Trophoblast cell (in vitro differentiated cells and primary cell): ENCODE measurements around the gene FOLR3.
A peak's percentile ranks its signal among the peaks of the same experiment; 100 is the strongest.
"Not testable (repeated sequence)": the region's sequence is repeated elsewhere in the genome, so short reads cannot be mapped to it uniquely, and the experiment has no call there.

ENCODE experiments used
- DNase-seq, 2 donors: peaks; one replicate each; pipeline ENCODE4 v3.0.0-alpha.2; 2016
- H2AFZ ChIP-seq: 2 replicates; pipeline ENCODE4 v1.6.1; 2013; ENCODE audit warnings: low read length, moderate library complexity, mild to moderate bottlenecking; ENCODE audit not compliant: insufficient read depth, poor library complexity
- H2AK5ac ChIP-seq: 2 replicates; pipeline ENCODE4 v1.6.1; 2013; ENCODE audit warnings: mild to moderate bottlenecking, low read length
- H2BK120ac ChIP-seq: 2 replicates; pipeline ENCODE4 v1.6.1; 2013; ENCODE audit warnings: low read length, mild to moderate bottlenecking, moderate library complexity; ENCODE audit not compliant: insufficient read depth, poor library complexity
- H2BK12ac ChIP-seq: 2 replicates; pipeline ENCODE4 v1.6.1; 2013; ENCODE audit warnings: mild to moderate bottlenecking, low read length, moderate library complexity
- H2BK5ac ChIP-seq: 2 replicates; pipeline ENCODE4 v1.6.1; 2013; ENCODE audit warnings: low read length, low read depth, moderate library complexity, mild to moderate bottlenecking; ENCODE audit not compliant: poor library complexity
- H3K14ac ChIP-seq: 2 replicates; pipeline ENCODE4 v1.6.1; 2013; ENCODE audit warnings: mild to moderate bottlenecking, low read length
- H3K18ac ChIP-seq: 2 replicates; pipeline ENCODE4 v1.6.1; 2013; ENCODE audit warnings: mild to moderate bottlenecking, low read length
- H3K23ac ChIP-seq: 2 replicates; pipeline ENCODE4 v1.6.1; 2013; ENCODE audit warnings: low read length
- H3K27ac ChIP-seq: 2 replicates; pipeline ENCODE4 v1.5.1; 2013; ENCODE audit warnings: low read depth, mild to moderate bottlenecking, inconsistent platforms, low read length, moderate library complexity
- H3K27me3 ChIP-seq: 2 replicates; pipeline ENCODE4 v1.6.1; 2013; ENCODE audit warnings: inconsistent platforms, mild to moderate bottlenecking, low read length, moderate library complexity; ENCODE audit not compliant: insufficient read depth
- H3K36me3 ChIP-seq, 2 experiments: 1 replicate in 1 of 2; 2 replicates in 1 of 2; pipeline ENCODE4 v1.6.1; 2013; ENCODE audit warnings: low read length in 2 of 2, mild to moderate bottlenecking in 2 of 2, moderate library complexity in 1 of 2; ENCODE audit not compliant: insufficient read depth in 2 of 2, control insufficient read depth in 1 of 2
- H3K4ac ChIP-seq: 2 replicates; pipeline ENCODE4 v1.6.1; 2013; ENCODE audit warnings: low read depth, mild to moderate bottlenecking, low read length, moderate library complexity
- H3K4me1 ChIP-seq, 2 experiments: 1 replicate in 1 of 2; 2 replicates in 1 of 2; pipeline ENCODE4 v1.6.1; 2013; ENCODE audit warnings: low read length in 2 of 2, mild to moderate bottlenecking in 2 of 2, moderate library complexity in 1 of 2; ENCODE audit not compliant: insufficient read depth in 2 of 2, control insufficient read depth in 1 of 2
- H3K4me2 ChIP-seq: 2 replicates; pipeline ENCODE4 v1.6.1; 2013; ENCODE audit warnings: inconsistent platforms, mild to moderate bottlenecking, low read length, moderate library complexity
- H3K4me3 ChIP-seq: 2 replicates; pipeline ENCODE4 v1.5.1; 2013; ENCODE audit warnings: mild to moderate bottlenecking, low read depth, low read length, inconsistent platforms
- H3K79me1 ChIP-seq: one replicate; pipeline ENCODE4 v1.6.1; 2013; ENCODE audit warnings: low read length
- H3K79me2 ChIP-seq: 2 replicates; pipeline ENCODE4 v1.6.1; 2013; ENCODE audit warnings: low read length, mild to moderate bottlenecking; ENCODE audit not compliant: control insufficient read depth, insufficient read depth, poor library complexity
- H3K9ac ChIP-seq: 2 replicates; pipeline ENCODE4 v1.6.1; 2013; ENCODE audit warnings: mild to moderate bottlenecking, low read length
- H3K9me3 ChIP-seq: 2 replicates; pipeline ENCODE4 v1.6.1; 2013; ENCODE audit warnings: low read depth, mild to moderate bottlenecking, control low read depth, inconsistent platforms, low read length; ENCODE audit not compliant: insufficient read depth
- H4K12ac ChIP-seq: 2 replicates; pipeline ENCODE4 v1.6.1; 2013; ENCODE audit warnings: low read depth, mild to moderate bottlenecking, low read length, moderate library complexity
- H4K8ac ChIP-seq: 2 replicates; pipeline ENCODE4 v1.6.1; 2013; ENCODE audit warnings: low read depth, mild to moderate bottlenecking, low read length, moderate library complexity
- H4K91ac ChIP-seq: one replicate; pipeline ENCODE4 v1.6.1; 2013; ENCODE audit warnings: low read depth, mild to moderate bottlenecking, low read length, moderate library complexity
- WGBS: extraction: QIAGEN DNeasy Blood & Tissue Kit; methylation state at CpG from one replicate; pipeline ENCODE4 v1.1.7; 2013; ENCODE audit warnings: missing lambda C conversion rate; ENCODE audit not compliant: insufficient read length, insufficient coverage; ENCODE audit errors: extremely low coverage; 5-methylcytosine and 5-hydroxymethylcytosine counted together

FOLR3 gene

DNA sequence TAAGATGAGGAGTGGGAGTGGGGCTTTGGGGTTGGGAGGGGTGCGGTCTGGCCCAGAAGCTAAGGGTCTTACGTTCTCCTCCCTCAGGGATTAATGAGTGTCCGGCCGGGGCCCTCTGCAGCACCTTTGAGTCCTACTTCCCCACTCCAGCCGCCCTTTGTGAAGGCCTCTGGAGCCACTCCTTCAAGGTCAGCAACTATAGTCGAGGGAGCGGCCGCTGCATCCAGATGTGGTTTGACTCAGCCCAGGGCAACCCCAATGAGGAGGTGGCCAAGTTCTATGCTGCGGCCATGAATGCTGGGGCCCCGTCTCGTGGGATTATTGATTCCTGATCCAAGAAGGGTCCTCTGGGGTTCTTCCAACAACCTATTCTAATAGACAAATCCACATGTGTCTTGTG is 4.0 kb downstream of the FOLR3 start:
- Histone ChIP-seq H3K4me1 (no peaks in the 10 kb centered on the region), H2AK5ac (no peak overlapping the region), H3K9me3 (peaks cover 2% of the 10 kb centered on the region), H3K4ac (no peak overlapping the region), H3K18ac (no peak overlapping the region), H3K27me3 (no peaks in the 10 kb centered on the region), H3K23ac (no peak overlapping the region), H3K14ac (no peak overlapping the region), H2BK12ac (no peak overlapping the region), H3K9ac (no peak overlapping the region), H3K79me1 (no peaks in the 10 kb centered on the region), H3K36me3 (no peaks in the 10 kb centered on the region), H4K8ac (no peak overlapping the region), H2BK120ac (no peak overlapping the region), H4K91ac (no peak overlapping the region), H4K12ac (no peak overlapping the region), H3K27ac (no peak overlapping the region), H3K4me2 (no peak overlapping the region), H3K4me3 (peak overlapping the region; percentile 45), H3K79me2 (no peaks in the 10 kb centered on the region), H2AFZ (no peak overlapping the region), H2BK5ac (no peak overlapping the region)
- no CpG with 5 or more reads among the region's 11 CpGs for WGBS
- no peak for DNase-seq

DNA sequence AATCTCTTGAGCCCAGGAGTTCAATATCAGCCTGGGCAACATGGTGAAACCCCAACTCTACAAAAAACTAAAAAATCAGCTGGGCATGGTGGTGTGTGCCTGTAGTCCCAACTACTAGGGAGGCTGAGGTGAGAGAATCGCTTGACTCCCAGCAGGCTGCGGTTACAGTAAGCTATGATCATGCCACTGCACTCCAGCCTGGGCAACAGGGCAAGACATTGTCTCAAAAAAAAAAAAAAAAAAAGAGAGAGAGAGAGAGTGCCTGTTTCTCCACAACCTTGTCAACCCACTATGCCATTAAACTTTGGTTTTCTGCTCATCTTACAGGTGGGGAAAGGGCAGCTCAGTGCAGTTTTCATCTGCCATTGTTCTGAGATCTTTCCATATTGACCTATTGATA is 5.1 kb downstream of the FOLR3 start:
- no peak overlapping the region for H4K8ac ChIP-seq
- H3K4me1 ChIP-seq: no peaks in the 10 kb centered on the region
- H3K9me3 ChIP-seq: peaks cover 2% of the 10 kb centered on the region
- H2BK12ac ChIP-seq: no peak overlapping the region
- no CpG with 5 or more reads among the region's 2 CpGs for WGBS
- no peaks in the 10 kb centered on the region for H3K36me3 ChIP-seq
- H3K4me3 ChIP-seq: no peak overlapping the region
- no peaks in the 10 kb centered on the region for H3K27me3 ChIP-seq
- no peak overlapping the region for H2BK120ac ChIP-seq
- H3K79me1 ChIP-seq: no peaks in the 10 kb centered on the region
- no peak overlapping the region for H3K4ac ChIP-seq
- H3K79me2 ChIP-seq: no peaks in the 10 kb centered on the region
- no peak overlapping the region for H4K12ac ChIP-seq
- DNase-seq: no peak
- H3K9ac ChIP-seq: no peak overlapping the region
- no peak overlapping the region for H3K14ac ChIP-seq
- no peak overlapping the region for H2BK5ac ChIP-seq
- no peak overlapping the region for H3K4me2 ChIP-seq
- H4K91ac ChIP-seq: no peak overlapping the region
- no peak overlapping the region for H2AFZ ChIP-seq
- no peak overlapping the region for H3K18ac ChIP-seq
- H3K27ac ChIP-seq: no peak overlapping the region
- H2AK5ac ChIP-seq: no peak overlapping the region
- no peak overlapping the region for H3K23ac ChIP-seq

DNA sequence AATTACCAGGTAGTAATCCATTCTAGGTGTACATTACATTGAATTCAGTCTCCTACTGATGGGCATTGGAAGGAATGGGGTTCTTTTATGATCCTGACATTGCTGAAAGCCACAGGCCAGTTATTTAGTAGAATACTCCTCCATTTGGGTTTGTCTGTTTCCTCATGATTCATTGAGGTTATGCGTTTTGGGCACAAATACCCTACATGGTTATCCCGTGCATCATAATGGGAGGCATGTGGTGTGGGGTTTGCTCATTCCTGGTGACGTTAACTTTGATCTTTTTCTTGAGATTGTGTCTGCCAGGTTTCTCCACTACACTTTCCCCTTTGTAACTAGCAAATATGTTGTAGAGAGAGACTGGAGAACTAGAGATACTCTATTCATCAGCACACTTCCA is 5.5 kb downstream of the FOLR3 start:
- Histone ChIP-seq H3K27ac (no peak overlapping the region), H3K14ac (no peak overlapping the region)
- peak; percentile 67 to 89 for DNase-seq

DNA sequence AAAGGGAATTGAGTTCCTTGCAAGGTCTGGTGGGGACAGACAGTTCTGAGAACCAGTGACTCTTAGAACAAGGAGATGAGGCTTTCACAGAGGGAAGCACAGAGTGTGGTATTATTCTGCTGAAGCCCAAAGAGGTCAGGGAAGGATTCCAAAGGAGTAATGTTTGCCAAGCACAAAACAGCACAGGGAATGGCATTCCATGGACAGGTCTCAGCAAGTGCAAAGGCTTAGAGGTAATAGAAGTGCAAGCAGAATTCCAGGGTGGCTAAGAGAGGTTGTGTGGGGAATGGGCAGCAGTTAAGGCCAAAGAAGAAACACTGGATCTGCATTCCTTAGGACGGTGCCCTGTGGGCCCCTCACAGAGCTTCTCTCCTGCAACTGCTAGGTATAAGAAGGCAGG is 6.6 kb downstream of the FOLR3 start:
- not testable (repeated sequence) for H3K4me2 ChIP-seq, H3K14ac ChIP-seq, H2BK12ac ChIP-seq, H3K27me3 ChIP-seq, H2BK5ac ChIP-seq, H4K8ac ChIP-seq, H3K9me3 ChIP-seq, H4K91ac ChIP-seq, H2AK5ac ChIP-seq, H3K4me3 ChIP-seq, H3K18ac ChIP-seq, H3K9ac ChIP-seq, H3K79me1 ChIP-seq, H3K23ac ChIP-seq, H3K4me1 ChIP-seq, H3K36me3 ChIP-seq, H3K4ac ChIP-seq, H3K27ac ChIP-seq, H2BK120ac ChIP-seq, H4K12ac ChIP-seq, H2AFZ ChIP-seq, H3K79me2 ChIP-seq
- no CpG with 5 or more reads among the region's 1 CpG for WGBS
- peak in 1 of 2 donors; percentile 25 for DNase-seq

More for the DNA sequence above, 5.5 kb downstream of the FOLR3 start:
- no peaks in the 10 kb centered on the region for H3K79me1 ChIP-seq
- no peak overlapping the region for H2BK120ac ChIP-seq
- H4K12ac ChIP-seq: no peak overlapping the region
- H3K4me3 ChIP-seq: no peak overlapping the region
- H3K18ac ChIP-seq: no peak overlapping the region
- no peak overlapping the region for H2AK5ac ChIP-seq
- H3K9me3 ChIP-seq: peaks cover 2% of the 10 kb centered on the region
- H3K23ac ChIP-seq: no peak overlapping the region
- no peak overlapping the region for H3K4me2 ChIP-seq
- H2BK12ac ChIP-seq: no peak overlapping the region
- no peak overlapping the region for H3K4ac ChIP-seq
- no peak overlapping the region for H4K91ac ChIP-seq
- no peaks in the 10 kb centered on the region for H3K4me1 ChIP-seq
- H2BK5ac ChIP-seq: no peak overlapping the region
- no peak overlapping the region for H2AFZ ChIP-seq
- no peak overlapping the region for H4K8ac ChIP-seq
- H3K79me2 ChIP-seq: no peaks in the 10 kb centered on the region
- WGBS: no CpG with 5 or more reads among the region's 3 CpGs
- no peaks in the 10 kb centered on the region for H3K27me3 ChIP-seq
- no peaks in the 10 kb centered on the region for H3K36me3 ChIP-seq
- H3K9ac ChIP-seq: no peak overlapping the region
